GM21737 (cell line): ENCODE results near the gene TMEM181.
"Not testable (repeated sequence)": the region's sequence is repeated elsewhere in the genome, so short reads cannot be mapped to it uniquely, and the experiment has no call there.

Experiments
- ATAC-seq: cut with Tn5 transposase; IDR thresholded peaks from one replicate; pipeline ENCODE4 v1.9.1; 2021; ENCODE audit warnings: mild to moderate bottlenecking, moderate library complexity; ENCODE audit not compliant: unreplicated experiment

The TMEM181 gene

DNA sequence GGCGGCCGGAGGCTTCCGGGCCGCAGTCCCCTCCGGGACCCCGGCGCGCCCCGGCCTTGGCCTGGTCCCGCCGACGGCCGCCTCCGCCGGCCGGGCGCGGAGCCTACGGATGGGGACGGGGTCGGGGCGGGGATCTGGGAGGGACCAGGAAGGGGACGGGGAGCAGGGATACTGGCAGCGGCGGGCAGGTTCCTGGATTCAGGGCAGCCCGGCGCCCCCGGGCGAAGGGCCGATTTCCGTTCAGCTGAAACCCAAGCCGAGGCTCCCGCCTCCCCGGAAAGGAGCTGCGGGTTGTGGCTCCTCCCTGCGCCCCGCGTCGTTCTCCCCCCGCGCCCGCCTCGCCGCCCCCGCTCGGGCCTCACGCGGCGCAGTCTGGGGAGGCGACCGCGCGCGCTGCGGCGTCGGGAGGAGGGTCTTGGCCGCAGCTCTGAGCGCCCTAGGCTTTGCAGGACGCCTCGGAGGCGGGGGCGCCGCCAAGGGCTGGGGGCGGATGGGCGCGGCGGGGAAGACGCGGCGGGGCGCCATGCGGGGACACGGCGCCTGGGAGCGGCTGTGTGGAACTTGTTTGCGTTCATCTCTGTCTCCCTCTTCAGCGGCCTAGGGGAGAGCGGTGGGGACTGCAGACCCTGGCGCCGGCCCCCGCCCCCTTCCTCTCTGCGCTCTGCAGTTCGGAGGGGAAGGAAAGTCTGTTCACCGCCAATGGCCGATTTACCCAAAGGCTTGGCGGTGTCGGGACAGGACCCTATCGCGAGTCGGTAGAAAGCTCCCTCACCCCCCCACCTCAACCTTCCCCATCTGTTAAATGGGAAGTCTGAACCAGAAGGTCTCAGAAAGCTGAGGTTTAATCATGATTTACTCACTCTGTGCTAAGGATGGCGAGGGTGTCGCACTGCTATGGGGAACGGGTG, 22.7 kb upstream of the TMEM181 start:
- no peak for ATAC-seq

DNA sequence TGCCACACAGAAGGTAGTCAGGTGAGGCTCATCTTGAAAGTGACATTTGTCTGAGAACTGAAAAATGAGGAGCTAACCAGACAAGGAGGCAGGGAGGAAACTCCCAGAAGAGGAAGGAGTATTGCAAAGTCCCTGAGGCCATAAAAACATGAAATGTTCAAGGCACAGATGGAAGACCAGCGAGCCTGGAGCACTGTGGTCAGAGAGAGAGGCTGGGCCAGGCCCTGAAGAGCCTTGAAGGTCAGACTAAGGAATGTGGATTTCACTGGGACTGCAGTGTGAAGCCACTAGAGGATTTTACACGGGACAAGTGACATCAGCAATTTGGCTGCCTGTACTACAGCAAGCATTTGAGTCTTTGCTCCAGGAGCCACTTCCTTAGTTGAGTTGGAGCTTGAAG, 21.1 kb upstream of the TMEM181 start:
- ATAC-seq, result no peak

- no peak for ATAC-seq
Observed at GRCh38 chr6:158539413-158539812, 20.5 kb upstream of the TMEM181 start.

DNA sequence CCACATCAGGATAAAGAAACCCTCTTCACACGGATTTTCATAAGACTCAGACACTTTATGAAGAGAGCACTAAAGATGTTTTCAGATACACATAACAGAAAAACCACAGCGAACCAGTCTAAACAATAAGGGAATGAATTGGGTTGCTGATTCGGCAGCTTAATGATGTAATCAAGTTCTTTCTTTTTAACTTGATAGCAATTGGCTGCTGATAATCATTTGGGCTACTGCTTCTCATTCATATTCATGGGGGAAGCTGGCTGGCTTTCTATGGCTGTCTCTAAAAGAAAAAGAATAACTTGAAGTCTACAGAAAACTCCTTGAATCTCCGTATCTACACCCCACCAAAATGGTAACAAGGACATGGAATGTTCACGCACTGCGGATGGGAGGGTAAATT, 20.0 kb upstream of the TMEM181 start:
- no peak for ATAC-seq

- no peak for ATAC-seq
Observed at GRCh38 chr6:158543606-158544185, 16.2 kb upstream of the TMEM181 start.

DNA sequence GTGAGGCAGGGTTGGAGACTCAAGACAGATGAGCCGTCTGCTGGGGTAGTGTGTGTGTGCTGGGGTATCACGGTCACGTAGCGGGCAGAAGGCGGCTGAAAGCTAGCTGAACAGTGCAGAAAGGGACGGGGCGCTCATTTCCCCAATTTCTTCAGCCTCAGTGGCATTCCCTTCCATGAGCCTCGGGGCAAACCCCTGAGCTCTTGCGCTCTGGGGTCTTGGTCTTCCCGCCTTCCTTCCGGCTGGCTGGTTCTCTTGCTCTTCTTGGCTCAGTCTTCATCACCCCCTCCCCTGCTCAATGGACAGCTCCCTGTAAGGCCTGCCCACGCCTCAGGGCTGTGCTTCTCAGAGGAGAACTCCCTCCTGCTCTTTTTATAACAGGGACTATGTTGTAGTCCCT, 15.5 kb upstream of the TMEM181 start:
- ATAC-seq, result no peak

- no peak for ATAC-seq
Observed at GRCh38 chr6:158545043-158545966, 14.6 kb upstream of the TMEM181 start.

GRCh38 chr6:158548418-158549161, 11.3 kb upstream of the TMEM181 start:
- no peak for ATAC-seq

- no peak for ATAC-seq
Observed at GRCh38 chr6:158552055-158552795, 7.7 kb upstream of the TMEM181 start.

DNA sequence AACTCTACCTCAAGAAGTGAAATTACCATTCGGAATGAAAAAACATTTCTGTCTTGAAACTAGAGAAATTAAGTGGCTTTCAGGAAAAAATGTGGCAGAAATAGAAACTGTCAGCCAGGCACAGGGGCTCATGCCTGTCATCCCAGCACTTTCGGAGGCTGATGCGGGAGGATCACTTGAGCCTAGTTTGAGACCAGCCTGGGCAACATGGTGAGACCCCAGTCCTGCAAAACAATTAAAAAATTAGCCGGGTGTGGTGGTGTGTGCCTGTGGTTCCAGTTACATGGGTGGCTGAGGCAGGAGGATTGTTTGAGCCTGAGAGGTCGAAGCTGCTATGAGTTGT, 7.1 kb upstream of the TMEM181 start:
- ATAC-seq, result no peak

DNA sequence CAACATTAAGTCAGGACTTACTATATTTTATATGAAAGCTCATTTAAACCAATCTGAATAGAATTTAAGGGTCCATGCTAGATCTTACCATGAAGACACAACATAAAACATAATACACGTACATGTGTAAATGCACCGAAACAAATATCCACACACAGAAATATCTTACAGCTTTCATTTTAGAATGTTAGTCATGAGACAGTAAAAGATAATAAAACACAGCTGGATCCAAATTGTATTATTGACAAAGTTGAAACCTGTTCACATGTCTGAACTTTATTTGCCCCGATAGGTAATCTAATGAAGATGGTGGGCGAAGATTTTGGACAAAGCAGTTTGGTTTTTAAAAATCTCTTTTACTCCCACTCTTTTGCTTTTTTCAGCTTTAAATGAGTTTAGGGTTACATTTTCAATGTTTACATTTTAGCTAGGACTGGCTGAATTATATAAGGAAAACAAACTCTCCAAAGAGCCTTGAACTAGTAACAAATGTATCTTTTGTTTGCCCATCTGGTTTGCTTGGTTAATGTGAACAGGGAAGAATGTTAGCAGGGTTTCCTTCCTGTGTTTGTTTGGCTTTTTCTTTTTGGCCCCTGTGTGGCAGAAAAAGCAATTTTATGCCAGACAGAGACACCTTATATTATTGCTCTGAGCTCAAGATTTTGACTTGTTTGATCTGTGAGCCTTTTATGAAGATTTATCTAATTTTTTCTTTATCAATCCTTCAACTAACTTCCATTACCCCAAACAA, 5.1 kb upstream of the TMEM181 start:
- no peak for ATAC-seq

DNA sequence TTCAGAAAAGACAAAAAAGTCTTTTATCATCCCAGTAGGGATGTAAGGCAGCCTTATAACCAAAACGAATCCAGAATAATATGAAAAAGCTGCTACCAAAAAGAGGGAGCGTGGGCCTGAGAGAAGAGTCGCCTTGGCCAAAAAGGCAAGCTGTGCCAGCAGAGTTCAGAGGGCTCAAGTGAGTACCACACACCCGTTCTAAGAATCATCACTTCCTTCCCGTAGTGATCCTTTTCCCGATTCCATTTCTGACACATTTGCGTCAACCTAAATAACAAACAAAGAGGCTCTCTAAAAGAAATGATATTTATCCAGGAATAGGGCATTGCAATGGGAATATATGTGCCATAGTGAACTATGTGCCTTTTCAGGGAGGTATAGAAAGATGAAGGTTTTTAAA, 3.8 kb upstream of the TMEM181 start:
- no peak for ATAC-seq

DNA sequence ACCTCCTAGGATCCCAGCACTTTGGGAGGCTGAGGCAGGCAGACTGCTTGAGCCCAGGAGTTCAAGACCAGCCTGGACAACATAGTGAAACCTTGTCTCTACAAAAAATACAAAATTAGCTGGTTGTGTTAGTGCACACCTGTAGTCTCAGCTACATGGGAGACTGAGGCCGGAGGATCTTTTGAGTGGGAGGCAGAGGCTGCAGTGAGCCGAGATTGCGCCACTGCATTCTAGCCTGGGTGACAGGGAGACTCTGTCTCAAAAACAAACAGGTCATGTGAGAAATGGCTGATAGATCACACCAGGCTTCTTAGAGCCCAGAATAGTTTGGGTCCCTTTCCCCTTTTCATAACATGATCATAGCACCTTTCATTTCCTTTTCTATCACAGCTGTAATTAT, 2.8 kb upstream of the TMEM181 start:
- ATAC-seq, result not testable (repeated sequence)

DNA sequence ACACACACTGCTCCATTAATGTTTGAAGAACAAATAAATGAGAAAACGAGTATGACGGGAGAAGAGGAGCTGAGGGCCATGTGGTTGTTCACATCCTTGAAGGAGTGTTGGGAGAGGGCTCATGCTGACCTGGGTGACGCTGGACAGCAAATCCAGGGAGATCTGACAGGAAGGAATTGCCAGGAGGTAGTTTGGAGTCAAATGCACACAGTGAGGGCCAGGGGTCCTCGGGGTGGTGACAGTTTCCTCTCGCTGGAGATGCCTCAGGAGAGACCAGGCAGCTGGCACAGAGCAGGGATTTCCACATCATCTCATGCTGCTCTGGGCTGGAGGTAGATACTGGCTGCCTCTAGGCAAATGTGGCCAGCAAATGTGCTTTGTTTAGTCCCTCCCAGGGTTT, 2.0 kb upstream of the TMEM181 start:
- no peak for ATAC-seq

DNA sequence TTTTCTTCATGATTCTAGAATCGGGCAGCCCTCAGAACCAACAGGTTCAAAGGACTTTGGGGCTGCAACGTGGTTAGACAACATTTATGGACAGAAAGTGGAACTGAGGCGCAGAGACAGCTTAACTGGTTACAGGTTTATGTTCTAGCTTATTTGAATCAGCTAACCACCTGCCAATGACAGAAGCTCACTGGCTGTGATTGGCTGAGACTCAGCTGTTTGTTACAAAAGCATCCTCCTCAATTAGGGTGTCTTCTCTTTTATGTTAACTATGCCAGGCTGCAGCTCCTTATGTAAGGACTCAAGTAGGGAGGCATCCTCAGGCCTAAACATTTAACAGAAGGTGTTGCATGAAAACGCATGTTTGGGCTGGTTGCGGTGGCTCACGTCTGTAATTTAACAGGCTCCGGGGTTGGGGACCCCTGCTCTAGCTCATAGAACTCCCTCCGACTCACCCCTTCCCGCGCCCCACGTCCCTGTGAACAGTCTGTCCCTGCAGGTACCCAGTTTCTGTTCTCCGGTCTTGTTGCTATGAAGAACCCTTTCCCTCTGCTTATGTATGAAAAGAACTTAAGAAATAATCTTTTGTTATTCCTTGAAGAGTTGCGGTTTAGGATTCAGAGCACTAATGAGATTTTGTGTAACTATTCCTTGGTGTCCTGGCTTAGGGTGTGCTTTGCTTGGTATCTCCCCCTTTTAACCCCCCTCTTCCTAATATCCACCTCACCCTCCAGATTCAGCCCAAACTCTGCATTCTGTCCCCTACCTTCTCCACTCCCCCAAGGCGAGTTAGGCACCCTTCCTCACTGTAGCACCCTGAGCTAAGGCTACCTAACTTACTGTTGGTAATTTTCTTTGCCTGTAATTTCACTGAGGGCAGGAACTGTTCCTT, 1.2 kb upstream of the TMEM181 start:
- no peak for ATAC-seq

GRCh38 chr6:158559338-158559894, 475 bp upstream of the TMEM181 start:
- no peak for ATAC-seq

GRCh38 chr6:158560836-158561320, 987 bp downstream of the TMEM181 start:
- no peak for ATAC-seq

GRCh38 chr6:158561321-158561884, 1.5 kb downstream of the TMEM181 start:
- no peak for ATAC-seq
